ENCODE measurements around the gene C4A. TPM values are rescaled to one million over a fixed set of nuclear protein-coding genes. Genes with fewer than 3 reads are reported as not detected.
"Not testable (repeated sequence)": the region's sequence is repeated elsewhere in the genome, so short reads cannot be mapped to it uniquely, and the experiment has no call there.

The C4A gene
- total and polyA plus RNA-seq, 2 of the 13 experiments (the other 11 are each of a cell fraction or from before 2014, with no cell fraction given) = 165 to 478 TPM

DNA sequence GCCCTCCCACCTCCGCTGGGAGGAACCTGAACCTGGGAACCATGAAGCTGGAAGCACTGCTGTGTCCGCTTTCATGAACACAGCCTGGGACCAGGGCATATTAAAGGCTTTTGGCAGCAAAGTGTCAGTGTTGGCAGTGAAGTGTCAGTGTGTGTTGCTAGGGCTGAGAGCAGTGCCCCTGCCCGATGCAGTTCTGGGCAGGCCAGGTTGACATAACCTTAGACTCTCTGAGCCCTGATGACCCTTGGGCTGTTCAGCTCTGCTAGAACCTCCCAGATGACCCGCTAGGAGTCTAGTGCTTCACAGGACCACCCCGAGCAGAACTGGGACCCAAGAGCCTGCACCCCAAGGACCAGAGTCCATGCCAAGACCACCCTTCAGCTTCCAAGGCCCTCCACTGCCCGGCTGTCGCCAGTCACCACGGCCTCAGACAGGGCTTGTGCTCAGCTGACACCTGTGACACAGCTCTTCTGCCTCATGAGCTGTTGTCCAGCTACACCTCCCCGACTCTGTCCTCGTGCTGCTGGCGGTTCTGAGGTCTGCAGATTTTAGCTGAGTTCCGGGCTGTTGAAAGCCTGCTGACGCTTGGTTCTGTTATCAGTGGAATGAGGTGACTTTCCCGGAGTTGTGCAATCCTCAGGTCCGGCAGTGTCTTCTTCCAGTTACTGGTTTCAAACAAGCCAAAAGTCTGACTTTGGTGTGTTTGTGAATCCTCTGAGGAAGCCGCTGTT is 53.6 kb downstream of the C4A start:
- H3K4me3 ChIP-seq (replicated peaks in 1 of 3; ENCODE audit: insufficient read depth in 1 of 3, low read depth in 2 of 3, low read length in 3 of 3); H3K4me2 ChIP-seq (ENCODE audit: low read depth, low read length); H3K9me3 ChIP-seq (ENCODE audit: low read length); H3K79me2 ChIP-seq (ENCODE audit: insufficient read depth, low read length); in situ Hi-C loops (cut with HindIII; ENCODE audit: extremely low pct_ligation_motif_present, low pct_unique_long_range_greater_than_20kb); H3K9ac ChIP-seq (ENCODE audit: insufficient read depth, low read depth, low read length); H3K36me3 ChIP-seq (replicated peaks in 1 of 2; ENCODE audit: control insufficient read depth in 1 of 2, insufficient read depth in 2 of 2, low read length in 2 of 2); H3K27me3 ChIP-seq (ENCODE audit: control insufficient read depth in 1 of 2, insufficient read depth in 2 of 2, low read length in 2 of 2); H3K27ac ChIP-seq (ENCODE audit: extremely low read length, insufficient read depth, low read length); DNase-seq (ENCODE audit: low spot score); CTCF ChIA-PET (ENCODE audit: low intra/inter-chr PET ratio, low total read pairs); intact Hi-C loops (cut with micrococcal nuclease; ENCODE audit: unreplicated experiment); H4K20me1 ChIP-seq (ENCODE audit: insufficient read depth, low read length); POLR2A ChIA-PET; H2AFZ ChIP-seq (ENCODE audit: low read length): not testable (repeated sequence)
- peak; percentile 100 for FAIRE-seq
- WGBS (ENCODE audit: low lambda C conversion rate) = no CpG with 5 or more reads among the region's 16 CpGs
- H3K4me1 ChIP-seq (ENCODE audit: insufficient read depth, low read length) = peaks cover 35% of the 10 kb centered on the region
- peak; percentile 77 for ATAC-seq
- BruUV-seq (replicated peaks) = TSS peak; percentile 70

DNA sequence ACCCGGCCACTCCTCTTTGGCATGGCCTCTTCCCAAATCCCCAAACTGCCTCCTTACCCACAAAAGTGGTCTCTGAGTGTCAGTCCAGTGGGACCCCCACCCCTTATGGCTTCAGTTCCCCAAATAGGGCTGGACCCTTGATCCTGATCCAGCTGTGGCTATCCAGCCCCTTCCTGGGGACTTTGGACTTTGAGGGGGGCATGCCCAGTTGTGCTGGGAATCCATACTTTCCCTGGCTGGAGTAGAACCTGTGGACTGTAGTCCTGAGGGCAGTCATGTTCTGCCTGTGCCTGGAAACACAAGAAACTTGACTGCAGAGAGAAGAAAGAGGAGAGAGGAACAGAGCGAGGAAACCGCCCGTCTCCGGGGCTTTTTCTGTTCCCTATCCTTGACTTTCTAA is 55.3 kb downstream of the C4A start:
- H4K20me1 ChIP-seq (ENCODE audit: insufficient read depth, low read length); FAIRE-seq; DNase-seq (ENCODE audit: low spot score); H3K27ac ChIP-seq (ENCODE audit: extremely low read length, insufficient read depth, low read length); H3K79me2 ChIP-seq (ENCODE audit: insufficient read depth, low read length); H3K36me3 ChIP-seq (replicated peaks in 1 of 2; ENCODE audit: control insufficient read depth in 1 of 2, insufficient read depth in 2 of 2, low read length in 2 of 2); in situ Hi-C loops (cut with HindIII; ENCODE audit: extremely low pct_ligation_motif_present, low pct_unique_long_range_greater_than_20kb); CTCF ChIA-PET (ENCODE audit: low intra/inter-chr PET ratio, low total read pairs); intact Hi-C loops (cut with micrococcal nuclease; ENCODE audit: unreplicated experiment); H3K9ac ChIP-seq (ENCODE audit: insufficient read depth, low read depth, low read length); H3K27me3 ChIP-seq (ENCODE audit: control insufficient read depth in 1 of 2, insufficient read depth in 2 of 2, low read length in 2 of 2); BruUV-seq (replicated peaks); H3K4me2 ChIP-seq (ENCODE audit: low read depth, low read length); POLR2A ChIA-PET; H3K4me3 ChIP-seq (replicated peaks in 1 of 3; ENCODE audit: insufficient read depth in 1 of 3, low read depth in 2 of 3, low read length in 3 of 3); H2AFZ ChIP-seq (ENCODE audit: low read length); H3K9me3 ChIP-seq (ENCODE audit: low read length); ATAC-seq: not testable (repeated sequence)
- WGBS (ENCODE audit: low lambda C conversion rate) = 95% methylated on average over 5 of the region's 5 CpGs
- TF ChIP-seq, protein P1, sequence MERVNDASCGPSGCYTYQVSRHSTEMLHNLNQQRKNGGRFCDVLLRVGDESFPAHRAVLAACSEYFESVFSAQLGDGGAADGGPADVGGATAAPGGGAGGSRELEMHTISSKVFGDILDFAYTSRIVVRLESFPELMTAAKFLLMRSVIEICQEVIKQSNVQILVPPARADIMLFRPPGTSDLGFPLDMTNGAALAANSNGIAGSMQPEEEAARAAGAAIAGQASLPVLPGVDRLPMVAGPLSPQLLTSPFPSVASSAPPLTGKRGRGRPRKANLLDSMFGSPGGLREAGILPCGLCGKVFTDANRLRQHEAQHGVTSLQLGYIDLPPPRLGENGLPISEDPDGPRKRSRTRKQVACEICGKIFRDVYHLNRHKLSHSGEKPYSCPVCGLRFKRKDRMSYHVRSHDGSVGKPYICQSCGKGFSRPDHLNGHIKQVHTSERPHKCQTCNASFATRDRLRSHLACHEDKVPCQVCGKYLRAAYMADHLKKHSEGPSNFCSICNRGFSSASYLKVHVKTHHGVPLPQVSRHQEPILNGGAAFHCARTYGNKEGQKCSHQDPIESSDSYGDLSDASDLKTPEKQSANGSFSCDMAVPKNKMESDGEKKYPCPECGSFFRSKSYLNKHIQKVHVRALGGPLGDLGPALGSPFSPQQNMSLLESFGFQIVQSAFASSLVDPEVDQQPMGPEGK (CRISPR knock-in tag; IDR thresholded peaks at IDR 0.05) = 0 out of 2 replicates have a peak, but pooled peaks have one; percentile 27
- peak; percentile 62 for TF ChIP-seq HNF4A (CRISPR knock-in tag; IDR thresholded peaks at IDR 0.05)
- H3K4me1 ChIP-seq (ENCODE audit: insufficient read depth, low read length) = peaks cover 35% of the 10 kb centered on the region

All from HepG2 (cell line).